Urothelium cell line (cell line): ENCODE measurements around the gene BCAS3.

Experiments used
- DNase-seq: peaks from one replicate; pipeline ENCODE4 v3.0.0; 2011; ENCODE audit warnings: low spot score, mixed read lengths
- FAIRE-seq: peaks from 2 replicates; lab custom pipeline; 2011; peaks lifted over from hg19 to GRCh38; lab: Jason Lieb, UNC

BCAS3 gene

GRCh38 chr17:61302953-61303816, 625.5 kb downstream of the BCAS3 start:
- FAIRE-seq, result peak; percentile 72
- DNase-seq, result no peak

- FAIRE-seq, result no peak
- DNase-seq, result no peak
These were observed 626.1 kb downstream of the BCAS3 start for GRCh38 chr17:61303817-61304096.

GRCh38 chr17:61305024-61305423, 627.4 kb downstream of the BCAS3 start:
- no peak for DNase-seq
- no peak for FAIRE-seq

GRCh38 chr17:61306003-61306402, 628.4 kb downstream of the BCAS3 start:
- FAIRE-seq (peak; percentile 84), DNase-seq (no peak)

GRCh38 chr17:61307905-61308886, 630.5 kb downstream of the BCAS3 start:
- DNase-seq, result peak; percentile 77
- peak; percentile 27 for FAIRE-seq

- DNase-seq (peak; percentile 44), FAIRE-seq (peak; percentile 73)
These were observed 632.0 kb downstream of the BCAS3 start for GRCh38 chr17:61309362-61310256.

GRCh38 chr17:61310590-61310989, 632.9 kb downstream of the BCAS3 start:
- no peak for DNase-seq
- FAIRE-seq, result no peak

- no peak for DNase-seq
- peak; percentile 93 for FAIRE-seq
These were observed 635.0 kb downstream of the BCAS3 start for GRCh38 chr17:61312406-61313295.

GRCh38 chr17:61313461-61314326, 636.0 kb downstream of the BCAS3 start:
- FAIRE-seq, result no peak

GRCh38 chr17:61314368-61315078, 636.9 kb downstream of the BCAS3 start:
- no peak for FAIRE-seq
- no peak for DNase-seq

More at GRCh38 chr17:61313461-61314326, 636.0 kb downstream of the BCAS3 start:
- no peak for DNase-seq

GRCh38 chr17:61316633-61317032, 639.0 kb downstream of the BCAS3 start:
- FAIRE-seq (no peak), DNase-seq (no peak)

- DNase-seq (no peak), FAIRE-seq (peak; percentile 61)
These were observed 640.1 kb downstream of the BCAS3 start for GRCh38 chr17:61317779-61318178.

- peak; percentile 81 for FAIRE-seq
- DNase-seq, result no peak
These were observed 641.0 kb downstream of the BCAS3 start for GRCh38 chr17:61318684-61319098.

GRCh38 chr17:61321344-61321743, 643.7 kb downstream of the BCAS3 start:
- FAIRE-seq (peak; percentile 13), DNase-seq (no peak)

- FAIRE-seq, result no peak
- no peak for DNase-seq
These were observed 644.8 kb downstream of the BCAS3 start for GRCh38 chr17:61322325-61323002.

- peak; percentile 46 for FAIRE-seq
- DNase-seq, result no peak
These were observed 645.6 kb downstream of the BCAS3 start for GRCh38 chr17:61323003-61323908.
